GM21619 (cell line): ENCODE data around the gene ZNF821.
"Not testable (repeated sequence)": the region's sequence is repeated elsewhere in the genome, so short reads cannot be mapped to it uniquely, and the experiment has no call there.

Experiments
- ATAC-seq: cut with Tn5 transposase; IDR thresholded peaks from one replicate; pipeline ENCODE4 v1.9.1; 2021; ENCODE audit not compliant: unreplicated experiment

Gene ZNF821

GRCh38 chr16:71826533-71827017 is 57.4 kb downstream of the ZNF821 start:
- ATAC-seq, result no peak

DNA sequence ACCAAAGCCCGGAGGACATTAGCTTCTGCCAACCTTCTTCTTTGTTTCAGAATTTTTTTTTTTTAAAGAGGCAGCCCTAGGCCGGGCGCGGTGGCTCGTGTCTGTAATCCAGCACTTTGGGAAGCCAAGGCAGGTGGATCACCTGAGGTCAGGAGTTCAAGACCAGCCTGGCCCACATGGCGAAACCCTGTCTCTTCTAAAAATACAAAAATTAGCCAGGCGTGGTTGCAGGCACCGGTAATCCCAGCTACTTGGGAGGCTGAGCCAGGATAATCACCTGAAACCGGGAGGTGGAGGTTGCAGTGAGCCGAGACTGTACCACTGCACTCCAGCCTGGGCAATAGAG is 66.9 kb downstream of the ZNF821 start:
- peak; percentile 7 for ATAC-seq

DNA sequence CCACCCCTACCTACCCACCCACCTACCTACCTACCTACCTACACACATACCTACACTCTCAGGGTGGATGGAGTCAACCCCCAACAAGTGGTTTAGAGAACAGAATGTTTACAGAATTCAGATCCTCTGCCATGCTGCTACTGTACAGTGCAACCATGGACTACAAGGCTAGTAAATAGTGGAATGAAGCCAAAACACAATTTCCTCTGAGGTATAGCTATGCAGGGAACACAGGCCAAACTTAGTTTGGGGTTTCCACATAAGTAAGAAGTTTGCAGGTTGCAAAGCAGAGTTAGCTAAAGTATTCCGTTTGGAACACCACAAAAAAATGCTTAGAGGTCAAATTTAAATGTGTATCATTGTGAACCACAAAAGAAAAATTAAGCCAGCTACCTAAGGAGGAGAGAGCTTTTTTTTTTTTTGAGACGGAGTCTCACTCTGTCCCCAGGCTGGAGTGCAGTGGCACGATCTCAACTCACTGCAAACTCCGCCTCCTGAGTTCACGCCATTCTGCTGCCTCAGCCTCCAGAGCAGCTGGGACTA is 72.7 kb downstream of the ZNF821 start:
- no peak for ATAC-seq

DNA sequence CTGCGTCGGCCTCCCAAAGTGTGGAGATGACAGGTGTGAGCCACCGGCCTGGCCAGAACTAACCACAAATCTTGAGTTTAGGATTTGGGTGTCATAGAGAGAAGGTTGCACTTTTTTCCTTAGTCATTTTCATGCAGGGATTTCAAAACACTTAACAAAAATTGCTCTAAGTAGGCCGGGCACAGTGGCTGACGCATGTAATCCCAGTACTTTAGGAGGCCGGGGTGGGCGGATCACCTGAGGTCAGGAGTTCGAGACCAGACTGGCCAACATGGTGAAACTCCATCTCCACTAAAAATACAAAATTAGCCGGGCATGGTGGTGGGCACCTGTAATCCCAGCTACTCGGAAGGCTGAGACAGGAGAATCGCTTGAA is 73.8 kb downstream of the ZNF821 start:
- ATAC-seq, result not testable (repeated sequence)
